GM23338 (cell line): ENCODE data around the gene LAMC3. TPM values are rescaled to one million over a fixed set of nuclear protein-coding genes. Genes with fewer than 3 reads are reported as not detected.

Experiments used
- ATAC-seq: fragments of 200-7000 bp; cut with Tn5 transposase; 3 replicates; pipeline ENCODE4 v1.9.1; 2020
- DNase-seq: peaks from one replicate; pipeline ENCODE4 v3.0.0-alpha.2; 2015; ENCODE audit warnings: low spot score
- H2AFZ ChIP-seq: fragments of 200-600 bp; sonication (generic); 2 replicates; pipeline ENCODE4 v1.8.0; 2016; ENCODE audit warnings: antibody characterized with exemption, mild to moderate bottlenecking, moderate library complexity
- H3F3A ChIP-seq: fragments of 200-600 bp; sonication (generic); replicated peaks from 2 replicates; pipeline ENCODE4 v1.8.0; 2017; ENCODE audit warnings: antibody characterized with exemption, mixed run types, low read depth
- H3K27ac ChIP-seq: fragments of 200-600 bp; sonication (generic); 2 replicates; pipeline ENCODE4 v1.6.1; 2016; ENCODE audit warnings: low read depth
- H3K27me3 ChIP-seq: fragments of 200-600 bp; sonication (generic); 2 replicates; pipeline ENCODE4 v1.8.0; 2016; ENCODE audit warnings: mild to moderate bottlenecking, mixed run types, moderate library complexity; ENCODE audit not compliant: insufficient read depth
- H3K36me3 ChIP-seq: fragments of 200-600 bp; sonication (generic); 2 replicates; pipeline ENCODE4 v1.8.0; 2016; ENCODE audit warnings: mild to moderate bottlenecking; ENCODE audit not compliant: insufficient read depth
- H3K4me1 ChIP-seq: fragments of 200-600 bp; sonication (generic); 2 replicates; pipeline ENCODE4 v1.8.0; 2016; ENCODE audit warnings: mild to moderate bottlenecking, moderate library complexity; ENCODE audit not compliant: insufficient read depth
- H3K4me2 ChIP-seq: fragments of 200-600 bp; sonication (generic); 2 replicates; pipeline ENCODE4 v1.7.1; 2017; ENCODE audit warnings: mixed run types
- H3K4me3 ChIP-seq: fragments of 200-600 bp; sonication (generic); 2 replicates; pipeline ENCODE4 v1.6.1; 2016; ENCODE audit warnings: mixed run types
- H3K79me2 ChIP-seq: fragments of 200-600 bp; sonication (generic); replicated peaks from 2 replicates; pipeline ENCODE4 v1.8.0; 2017; ENCODE audit warnings: mild to moderate bottlenecking; ENCODE audit not compliant: insufficient read depth
- H3K9me2 ChIP-seq: fragments of 200-600 bp; sonication (generic); 2 replicates; pipeline ENCODE4 v1.8.0; 2017; ENCODE audit not compliant: insufficient read depth
- H4K20me1 ChIP-seq: fragments of 200-600 bp; sonication (generic); replicated peaks from 2 replicates; pipeline ENCODE4 v1.8.0; 2017; ENCODE audit warnings: mild to moderate bottlenecking; ENCODE audit not compliant: insufficient read depth
- H3K27ac Mint-ChIP-seq: 2 replicates; pipeline ENCODE4 v1.8.0; 2020; ENCODE audit warnings: inconsistent platforms, mild to moderate bottlenecking, moderate library complexity, mixed read lengths
- H3K27me3 Mint-ChIP-seq: 3 replicates; pipeline ENCODE4 v1.8.0; 2022; ENCODE audit warnings: low read depth, mild to moderate bottlenecking, moderate library complexity, mixed read lengths, inconsistent platforms; ENCODE audit not compliant: insufficient read depth, poor library complexity
- H3K36me3 Mint-ChIP-seq: 3 replicates; pipeline ENCODE4 v1.8.0; 2021; ENCODE audit warnings: low read depth, mild to moderate bottlenecking, inconsistent platforms, moderate library complexity, mixed read lengths
- H3K4me1 Mint-ChIP-seq: 3 replicates; pipeline ENCODE4 v1.8.0; 2020; ENCODE audit warnings: mild to moderate bottlenecking, inconsistent platforms, mixed read lengths
- H3K4me3 Mint-ChIP-seq: 3 replicates; pipeline ENCODE4 v1.8.0; 2021; ENCODE audit warnings: moderate library complexity, mild to moderate bottlenecking, inconsistent platforms, mixed read lengths
- H3K9me3 Mint-ChIP-seq: 3 replicates; pipeline ENCODE4 v1.8.0; 2020; ENCODE audit warnings: moderate library complexity, mild to moderate bottlenecking, inconsistent platforms, mixed read lengths
- CREB1 ChIP-seq: fragments of 250-450 bp; sonication (Bioruptor Pico); IDR thresholded peaks from 2 replicates; pipeline ENCODE4 v1.5.0; 2020; ENCODE audit warnings: low read depth, mild to moderate bottlenecking, moderate library complexity
- CTCF ChIP-seq, 2 experiments: fragments of 200-600 bp in 1 of 2; sonication (generic) in 1 of 2; conservative IDR thresholded peaks; 2 replicates each; pipeline versions ENCODE4 v1.5.1 to v1.6.1; 2016 to 2017; ENCODE audit warnings: antibody characterized with exemption in 2 of 2, low read depth in 2 of 2, mild to moderate bottlenecking in 2 of 2, moderate library complexity in 1 of 2
- ETS1 ChIP-seq: IDR thresholded peaks from 2 replicates; pipeline ENCODE4 v1.6.1; 2016; ENCODE audit warnings: antibody characterized with exemption
- EZH2 ChIP-seq: fragments of 200-600 bp; sonication (generic); IDR thresholded peaks from one replicate; pipeline ENCODE4 v1.8.0; 2017; ENCODE audit warnings: antibody characterized with exemption, mild to moderate bottlenecking, low read depth; ENCODE audit not compliant: unreplicated experiment
- EZH2phosphoT487 ChIP-seq: fragments of 200-600 bp; sonication (generic); IDR thresholded peaks from one replicate; pipeline ENCODE4 v1.8.1; 2018; ENCODE audit warnings: antibody characterized with exemption; ENCODE audit not compliant: unreplicated experiment
- JUNB ChIP-seq: IDR thresholded peaks from one replicate; pipeline ENCODE4 v1.6.1; 2016; ENCODE audit warnings: antibody characterized with exemption; ENCODE audit not compliant: unreplicated experiment
- NANOG ChIP-seq: IDR thresholded peaks from 2 replicates; pipeline ENCODE4 v1.6.1; 2016; ENCODE audit warnings: antibody characterized with exemption, borderline replicate concordance
- POLR2AphosphoS5 ChIP-seq: IDR thresholded peaks from 2 replicates; pipeline ENCODE4 v1.6.1; 2016; ENCODE audit warnings: antibody characterized with exemption, low read depth
- REST ChIP-seq: IDR thresholded peaks from one replicate; pipeline ENCODE4 v1.6.1; 2018; ENCODE audit warnings: antibody characterized with exemption; ENCODE audit not compliant: unreplicated experiment
- STAT1 ChIP-seq: IDR thresholded peaks from one replicate; pipeline ENCODE4 v1.6.1; 2016; ENCODE audit warnings: antibody characterized with exemption; ENCODE audit not compliant: unreplicated experiment
- ZNF114 ChIP-seq: fragments of 250-450 bp; sonication (Bioruptor Pico); IDR thresholded peaks from 2 replicates; pipeline ENCODE4 v1.5.0; 2020; ENCODE audit warnings: mild to moderate bottlenecking, moderate library complexity
- ZNF331 ChIP-seq: fragments of 250-450 bp; sonication (Bioruptor Pico); IDR thresholded peaks from 2 replicates; pipeline ENCODE4 v1.5.0; 2020; ENCODE audit warnings: low read depth, mild to moderate bottlenecking, moderate library complexity
- ZNF462 ChIP-seq: fragments of 250-450 bp; sonication (Bioruptor Pico); IDR thresholded peaks from 2 replicates; pipeline ENCODE4 v1.5.0; 2020; ENCODE audit warnings: mild to moderate bottlenecking, moderate library complexity
- polyA plus RNA-seq: library from polyadenylated mRNA; unstranded; fragments of >200 nt; fragmentation: Nextera tagmentation; extraction: Ambion mirVana; gene quantifications from 2 replicates; pipeline ENCODE4 v1.2.1, GENCODE V29; 2016
- total RNA-seq: library from RNA; depleted of rRNA; stranded (reverse); fragments of >200 nt; shearing (Covaris generic); gene quantifications from 2 replicates; pipeline ENCODE4 v1.2.3, GENCODE V29; 2014

The LAMC3 gene
- total and polyA plus RNA-seq, 2 experiments from 2014 or later = 9.0 to 27.4 TPM

- no peaks in the 10 kb centered on the region for H3K27me3 ChIP-seq
- Mint-ChIP-seq H3K27ac (no peak overlapping the region), H3K4me1 (peaks cover 14% of the 10 kb centered on the region; the same call in 2 of the 3 replicates), H3K9me3 (no peaks in the 10 kb centered on the region), H3K4me3 (no peak overlapping the region), H3K36me3 (no peaks in the 10 kb centered on the region; the same call in 2 of the 3 replicates), H3K27me3 (peaks cover 7% of the 10 kb centered on the region)
- no peak overlapping the region for H3K4me3 ChIP-seq
- TF ChIP-seq CREB1 (CRISPR knock-in tag) = no peak
- no peak for TF ChIP-seq EZH2phosphoT487
- TF ChIP-seq NANOG = no peak
- no peak for TF ChIP-seq ETS1
- TF ChIP-seq ZNF462 (CRISPR knock-in tag) = no peak
- TF ChIP-seq CTCF (conservative IDR thresholded peaks at IDR 0.05; ENCODE audit: low read depth in 2 of 2) = no peak
- no peak for TF ChIP-seq EZH2
- TF ChIP-seq POLR2AphosphoS5 = no peak
- no peak for TF ChIP-seq ZNF331 (CRISPR knock-in tag)
- no peak for TF ChIP-seq JUNB
- no peak for TF ChIP-seq REST
- no peak for TF ChIP-seq ZNF114
- no peak for TF ChIP-seq STAT1
- no peak overlapping the region for H3K4me2 ChIP-seq
- H3K27ac ChIP-seq = no peak overlapping the region
- no peaks in the 10 kb centered on the region for H3K79me2 ChIP-seq
- DNase-seq = no peak
- no peaks in the 10 kb centered on the region for H3K4me1 ChIP-seq
- H2AFZ ChIP-seq = no peak overlapping the region
- no peak for ATAC-seq
- H3F3A ChIP-seq = no peaks in the 10 kb centered on the region
- H3K9me2 ChIP-seq = no peaks in the 10 kb centered on the region
- no peaks in the 10 kb centered on the region for H4K20me1 ChIP-seq
- no peaks in the 10 kb centered on the region for H3K36me3 ChIP-seq
Observed at GRCh38 chr9:130975932-130976841, 32.8 kb upstream of the LAMC3 start.
